Measurements from ENCODE around the gene TMEM179. TPM values are rescaled to one million over a fixed set of nuclear protein-coding genes. Genes with fewer than 3 reads are reported as not detected.

Gene TMEM179
- total RNA-seq, 4 donors from 2014 or later = not detected

- no peak for TF ChIP-seq POLR2A (IDR thresholded peaks at IDR 0.05)
- no peak for TF ChIP-seq CTCF (IDR thresholded peaks at IDR 0.05)
- H3K9me3 ChIP-seq = no peaks in the 10 kb centered on the region
- H3K4me3 ChIP-seq = no peak overlapping the region
- no peak overlapping the region for H3K27ac ChIP-seq
- peaks cover 0 to 93% (median 0%) of the 10 kb centered on the region in 4 donors for H3K27me3 ChIP-seq
- 51 to 56% methylated on average over 11 to 14 of the region's 14 CpGs for WGBS, 2 donors
- no peaks in the 10 kb centered on the region for H3K4me1 ChIP-seq
- no peak for DNase-seq
- intact Hi-C loops (cut with DNase I) = no loop called here
- no peaks in the 10 kb centered on the region for H3K36me3 ChIP-seq
Measured at GRCh38 chr14:104574536-104574935, 30.0 kb downstream of the TMEM179 start.

GRCh38 chr14:104573930-104574329, 30.6 kb downstream of the TMEM179 start:
- intact Hi-C loops (cut with DNase I) = no loop called here
- peaks cover 0 to 93% (median 0%) of the 10 kb centered on the region in 4 donors for H3K27me3 ChIP-seq
- DNase-seq = no peak

GRCh38 chr14:104572668-104573067, 31.9 kb downstream of the TMEM179 start:
- Histone ChIP-seq H3K36me3 (no peaks in the 10 kb centered on the region), H3K27me3 (peaks cover 0 to 93% (median 0%) of the 10 kb centered on the region in 4 donors), H3K9me3 (no peaks in the 10 kb centered on the region), H3K4me1 (no peaks in the 10 kb centered on the region), H3K4me3 (no peak overlapping the region), H3K27ac (no peak overlapping the region)
- WGBS, 2 donors = 80 to 90% methylated on average over 4 to 7 of the region's 7 CpGs
- DNase-seq = no peak
- TF ChIP-seq POLR2A (IDR thresholded peaks at IDR 0.05) = no peak
- no peak for TF ChIP-seq CTCF (IDR thresholded peaks at IDR 0.05)
- intact Hi-C loops (cut with DNase I) = no loop called here

More at GRCh38 chr14:104573930-104574329, 30.6 kb downstream of the TMEM179 start:
- no peaks in the 10 kb centered on the region for H3K36me3 ChIP-seq
- no peak overlapping the region for H3K27ac ChIP-seq
- H3K9me3 ChIP-seq = no peaks in the 10 kb centered on the region
- H3K4me3 ChIP-seq = no peak overlapping the region
- WGBS, 2 donors = 85% methylated on average over 2 of the region's 9 CpGs; no CpG with 5 or more reads in 1 of the 2 donors
- H3K4me1 ChIP-seq = no peaks in the 10 kb centered on the region
- TF ChIP-seq CTCF (IDR thresholded peaks at IDR 0.05) (no peak), POLR2A (IDR thresholded peaks at IDR 0.05) (no peak)

- DNase-seq = no peak
- H3K36me3 ChIP-seq = no peaks in the 10 kb centered on the region
- H3K4me3 ChIP-seq = no peak overlapping the region
- peaks cover 0 to 93% (median 0%) of the 10 kb centered on the region in 4 donors for H3K27me3 ChIP-seq
- WGBS, 2 donors = 40 to 87% methylated on average over 1 to 4 of the region's 11 CpGs
- no peak overlapping the region for H3K27ac ChIP-seq
- H3K4me1 ChIP-seq = no peaks in the 10 kb centered on the region
- intact Hi-C loops (cut with DNase I) = no loop called here
- no peaks in the 10 kb centered on the region for H3K9me3 ChIP-seq
- TF ChIP-seq CTCF (IDR thresholded peaks at IDR 0.05) (no peak), POLR2A (IDR thresholded peaks at IDR 0.05) (no peak)
Measured at GRCh38 chr14:104572024-104572626, 32.4 kb downstream of the TMEM179 start.

- H3K36me3 ChIP-seq = no peaks in the 10 kb centered on the region
- H3K27ac ChIP-seq = no peak overlapping the region
- no peaks in the 10 kb centered on the region for H3K9me3 ChIP-seq
- peaks cover 0 to 93% (median 0%) of the 10 kb centered on the region in 4 donors for H3K27me3 ChIP-seq
- no peak for TF ChIP-seq CTCF (IDR thresholded peaks at IDR 0.05)
- TF ChIP-seq POLR2A (IDR thresholded peaks at IDR 0.05) = no peak
- 49 to 65% methylated on average over 10 to 16 of the region's 16 CpGs for WGBS, 2 donors
- DNase-seq = no peak
- intact Hi-C loops (cut with DNase I) = no loop called here
- H3K4me3 ChIP-seq = no peak overlapping the region
- H3K4me1 ChIP-seq = no peaks in the 10 kb centered on the region
Measured at GRCh38 chr14:104571246-104571645, 33.3 kb downstream of the TMEM179 start.

Measured in esophagus squamous epithelium (tissue), 5 donors.